SJCRH30 (cell line): ENCODE results near the gene DIS3L2. TPM values are rescaled to one million over a fixed set of nuclear protein-coding genes. Genes with fewer than 3 reads are reported as not detected.

ENCODE experiments used
- DNase-seq, 2 experiments: peaks; one replicate each; pipeline ENCODE4 v3.0.0-alpha.2; 2015 to 2020
- H3K27ac ChIP-seq: fragments of 250-450 bp; sonication (Bioruptor Pico); 2 replicates; pipeline ENCODE4 v1.5.1; 2020; ENCODE audit warnings: mild to moderate bottlenecking, moderate library complexity
- H3K27me3 ChIP-seq: fragments of 250-450 bp; sonication (Bioruptor Pico); 2 replicates; pipeline ENCODE4 v1.5.1; 2020; ENCODE audit warnings: mild to moderate bottlenecking, moderate library complexity
- H3K36me3 ChIP-seq: fragments of 250-450 bp; sonication (Bioruptor Pico); 2 replicates; pipeline ENCODE4 v1.5.1; 2020; ENCODE audit warnings: mild to moderate bottlenecking, moderate library complexity
- H3K4me1 ChIP-seq: fragments of 250-450 bp; sonication (Bioruptor Pico); 2 replicates; pipeline ENCODE4 v1.5.1; 2020; ENCODE audit warnings: mild to moderate bottlenecking, moderate library complexity
- H3K4me3 ChIP-seq: fragments of 250-450 bp; sonication (Bioruptor Pico); 2 replicates; pipeline ENCODE4 v1.5.1; 2020; ENCODE audit warnings: mild to moderate bottlenecking, moderate library complexity
- H3K9me3 ChIP-seq: fragments of 250-450 bp; sonication (Bioruptor Pico); replicated peaks from 2 replicates; pipeline ENCODE4 v1.5.1; 2020; ENCODE audit warnings: mild to moderate bottlenecking, moderate library complexity
- total RNA-seq: library from RNA; depleted of rRNA; stranded (reverse); fragments of >200 nt; shearing (Covaris generic); gene quantifications from 2 replicates; pipeline ENCODE4 v1.2.3, GENCODE V29; 2014

Gene DIS3L2
- total RNA-seq, 1 experiment from 2014 or later: 33.2 TPM

DNA sequence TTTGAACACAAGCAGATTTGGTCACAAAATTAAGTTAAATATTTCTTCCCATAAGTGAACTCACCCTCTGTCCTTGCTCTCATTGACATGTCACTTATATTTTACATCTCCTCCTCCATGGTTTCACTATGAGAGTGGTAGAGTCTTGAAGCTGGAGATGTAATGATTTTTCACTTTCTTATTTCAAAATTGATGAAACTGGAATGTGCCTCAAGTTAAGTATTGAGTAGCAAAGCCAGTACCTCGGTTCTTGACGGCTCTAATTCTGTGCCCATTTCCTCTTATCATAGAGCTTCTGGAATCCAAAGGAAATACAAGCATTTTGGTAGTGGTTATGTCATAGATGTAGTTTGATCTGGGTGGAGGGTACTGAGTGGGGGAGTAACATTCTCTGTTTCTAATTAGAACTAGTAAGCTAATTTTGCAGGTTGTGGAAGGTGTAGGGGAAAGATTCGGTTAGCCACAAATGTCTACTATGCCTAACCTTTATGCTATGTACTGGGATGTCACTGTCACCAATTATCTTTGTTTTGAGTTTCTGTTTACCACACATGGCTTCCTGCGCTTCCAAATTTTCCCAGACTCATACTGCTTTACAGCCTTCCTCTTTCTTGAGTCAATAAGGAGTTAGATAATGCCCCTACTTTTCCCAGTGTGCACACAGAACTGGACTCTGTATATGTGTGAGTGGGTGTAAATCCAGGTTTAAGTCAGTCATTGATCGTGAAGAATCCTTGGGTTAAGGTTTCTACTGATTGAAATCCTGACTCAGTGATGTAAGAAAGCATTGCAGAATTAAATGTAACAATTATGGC lies 96.8 kb downstream of the DIS3L2 start:
- no peak overlapping the region for H3K4me3 ChIP-seq
- H3K9me3 ChIP-seq: no peaks in the 10 kb centered on the region
- no peak overlapping the region for H3K27ac ChIP-seq
- H3K36me3 ChIP-seq: peaks cover 3% of the 10 kb centered on the region; the same call in 1 of the 2 replicates
- H3K4me1 ChIP-seq: no peaks in the 10 kb centered on the region
- DNase-seq: no peak
- no peaks in the 10 kb centered on the region for H3K27me3 ChIP-seq

DNA sequence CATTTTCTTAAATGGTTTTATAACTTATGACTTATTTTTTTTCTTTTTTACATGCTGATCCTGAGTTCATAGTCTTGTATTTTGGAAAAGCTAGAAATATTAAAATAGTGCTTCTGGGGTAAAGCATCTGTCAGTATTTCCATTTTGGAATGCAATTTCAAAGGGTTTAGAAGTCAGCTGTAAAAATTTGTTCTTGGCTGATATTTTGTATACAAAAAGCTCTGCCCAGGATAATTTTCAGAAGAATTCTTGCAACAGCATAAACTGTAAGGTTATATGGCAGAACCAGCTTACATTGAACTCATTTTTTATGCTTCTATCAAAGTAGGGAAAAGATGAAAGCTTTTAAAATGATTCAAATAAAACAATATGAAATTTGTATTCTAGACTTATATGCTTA lies 97.4 kb downstream of the DIS3L2 start:
- DNase-seq: no peak
- Histone ChIP-seq H3K27me3 (no peaks in the 10 kb centered on the region), H3K9me3 (no peaks in the 10 kb centered on the region), H3K4me1 (peaks cover 2% of the 10 kb centered on the region; the same call in 1 of the 2 replicates), H3K4me3 (no peak overlapping the region), H3K27ac (no peak overlapping the region), H3K36me3 (peaks cover 3% of the 10 kb centered on the region; the same call in 1 of the 2 replicates)

DNA sequence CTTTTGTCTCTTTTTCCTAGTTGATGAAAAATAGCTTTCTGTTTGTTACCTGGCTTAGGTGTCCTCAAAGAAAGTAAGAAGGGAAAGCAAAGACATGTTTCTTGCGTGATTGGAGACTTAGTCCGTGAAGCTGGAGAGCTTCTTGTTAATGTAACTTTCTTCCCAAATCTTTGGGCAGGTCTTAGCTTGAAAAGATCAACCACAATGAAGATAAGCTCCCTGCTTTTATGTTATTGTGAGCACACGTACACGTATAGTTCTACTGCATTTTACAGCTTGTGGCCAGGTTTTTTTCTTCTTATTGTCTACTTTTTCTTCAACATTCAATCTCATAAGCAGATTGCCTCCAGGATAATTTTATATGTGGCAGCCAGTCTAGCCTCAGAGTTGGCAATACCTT lies 99.8 kb downstream of the DIS3L2 start:
- H3K4me1 ChIP-seq: peaks cover 2% of the 10 kb centered on the region; the same call in 1 of the 2 replicates
- H3K36me3 ChIP-seq: peaks cover 3% of the 10 kb centered on the region; the same call in 1 of the 2 replicates
- H3K27me3 ChIP-seq: no peaks in the 10 kb centered on the region
- no peak for DNase-seq
- H3K9me3 ChIP-seq: no peaks in the 10 kb centered on the region
- H3K4me3 ChIP-seq: no peak overlapping the region
- H3K27ac ChIP-seq: no peak overlapping the region

DNA sequence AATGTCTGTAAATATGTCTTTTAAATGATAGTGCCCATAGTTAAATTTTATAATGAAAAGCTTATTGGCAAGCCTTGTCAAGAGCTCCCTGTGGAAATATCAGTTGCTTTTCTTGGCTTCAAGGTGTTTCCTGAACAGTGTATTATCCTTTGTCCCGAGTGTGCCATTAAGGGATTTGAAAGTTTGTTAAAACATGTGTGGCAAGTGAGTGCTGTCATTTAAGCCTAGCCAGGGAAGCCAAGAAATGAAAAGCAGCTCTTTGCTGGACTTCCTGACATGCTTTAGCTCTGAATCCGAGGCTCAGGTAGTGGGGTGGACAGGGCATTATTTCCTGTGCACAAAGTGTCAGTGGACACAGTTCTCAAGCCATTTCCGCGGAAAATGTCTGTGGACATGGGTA lies 111.5 kb downstream of the DIS3L2 start:
- Histone ChIP-seq H3K36me3 (no peaks in the 10 kb centered on the region), H3K4me3 (no peak overlapping the region), H3K27ac (no peak overlapping the region)

DNA sequence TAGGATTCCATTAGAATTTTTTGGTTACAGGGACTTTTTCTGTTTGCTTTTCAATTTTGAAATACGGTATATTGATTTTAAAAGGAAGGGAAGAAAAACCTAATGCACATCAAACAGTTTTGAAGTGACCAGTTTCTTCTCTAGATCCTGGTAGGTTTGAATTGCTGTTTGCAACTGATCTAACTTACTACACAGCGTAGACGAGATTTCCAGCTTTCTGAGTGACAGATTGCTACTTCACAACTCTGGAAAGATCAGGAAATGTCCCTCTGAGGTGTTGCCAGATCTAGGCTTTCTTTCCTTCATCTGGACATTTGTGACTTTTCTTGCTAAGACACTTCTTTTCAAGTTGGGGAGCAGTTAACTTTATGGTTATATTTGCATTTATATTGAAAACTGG lies 112.2 kb downstream of the DIS3L2 start:
- Histone ChIP-seq H3K4me1 (no peaks in the 10 kb centered on the region), H3K9me3 (no peaks in the 10 kb centered on the region), H3K27ac (no peak overlapping the region), H3K36me3 (no peaks in the 10 kb centered on the region), H3K4me3 (no peak overlapping the region), H3K27me3 (no peaks in the 10 kb centered on the region)
- DNase-seq: no peak

More for the DNA sequence above, 111.5 kb downstream of the DIS3L2 start:
- Histone ChIP-seq H3K9me3 (no peaks in the 10 kb centered on the region), H3K4me1 (no peaks in the 10 kb centered on the region), H3K27me3 (no peaks in the 10 kb centered on the region)
- no peak for DNase-seq

DNA sequence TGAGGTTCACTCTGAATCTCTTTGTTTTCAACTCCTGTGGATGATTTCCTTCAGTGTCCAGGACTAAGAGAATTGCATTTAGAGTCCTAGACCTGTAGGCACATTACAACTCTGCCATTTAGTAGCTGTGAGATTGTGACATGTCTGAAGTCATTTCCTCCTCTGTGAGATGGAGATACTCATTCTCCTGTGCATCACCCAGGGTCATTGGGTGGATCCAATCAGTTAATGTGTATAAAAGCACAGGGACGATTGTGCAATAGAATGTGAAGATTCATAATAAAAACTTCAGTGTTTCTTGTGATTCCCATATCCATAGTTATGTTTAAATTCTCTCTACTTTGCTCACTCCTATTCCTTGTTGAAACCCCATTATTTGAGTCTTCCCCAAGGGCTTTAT lies 113.6 kb downstream of the DIS3L2 start:
- Histone ChIP-seq H3K9me3 (no peaks in the 10 kb centered on the region), H3K27ac (no peak overlapping the region), H3K4me3 (no peak overlapping the region), H3K27me3 (no peaks in the 10 kb centered on the region), H3K36me3 (no peaks in the 10 kb centered on the region), H3K4me1 (no peaks in the 10 kb centered on the region)
- no peak for DNase-seq

DNA sequence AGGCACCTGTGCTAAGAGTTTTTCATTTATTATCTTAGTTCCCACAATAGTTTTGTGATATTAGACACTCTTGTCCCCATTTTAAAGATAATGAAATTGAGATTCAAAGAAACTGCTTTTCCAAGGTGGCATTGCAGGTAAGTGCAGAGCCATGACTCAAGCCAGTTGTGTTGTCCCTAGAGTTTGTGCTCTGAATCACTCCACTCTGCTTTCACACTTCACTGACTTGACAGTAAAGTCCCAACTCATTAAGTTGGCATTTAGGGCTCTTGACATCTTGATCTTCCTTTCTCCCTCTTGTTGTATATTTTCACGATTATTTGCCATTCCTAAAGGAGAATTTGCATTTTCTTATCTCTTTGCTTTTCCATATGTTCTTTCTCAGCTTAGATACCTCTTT lies 114.3 kb downstream of the DIS3L2 start:
- Histone ChIP-seq H3K36me3 (no peaks in the 10 kb centered on the region), H3K4me1 (no peaks in the 10 kb centered on the region), H3K27ac (no peak overlapping the region)

DNA sequence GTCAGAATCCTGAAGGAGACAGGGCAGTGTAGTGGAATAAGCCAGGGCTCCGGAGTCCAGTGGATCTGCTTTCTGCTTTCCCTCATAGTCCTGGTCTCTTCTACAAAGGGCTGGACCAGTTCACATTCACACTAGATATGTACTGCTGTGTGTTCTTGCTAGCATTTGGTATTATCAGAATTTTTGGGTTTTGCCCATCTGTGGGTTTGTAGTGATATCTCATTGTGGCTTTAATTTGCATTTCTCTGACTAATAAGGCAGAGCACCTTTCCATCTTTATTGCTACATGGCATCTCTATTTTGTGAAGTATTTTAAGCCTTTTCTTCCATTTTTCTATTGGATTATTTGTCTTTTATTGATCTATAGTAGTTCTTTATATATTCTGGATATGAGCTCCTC lies 114.8 kb downstream of the DIS3L2 start:
- Histone ChIP-seq H3K27ac (no peak overlapping the region), H3K4me3 (no peak overlapping the region), H3K36me3 (no peaks in the 10 kb centered on the region), H3K9me3 (no peaks in the 10 kb centered on the region), H3K4me1 (no peaks in the 10 kb centered on the region), H3K27me3 (no peaks in the 10 kb centered on the region)
- DNase-seq: no peak

More for the DNA sequence above, 114.3 kb downstream of the DIS3L2 start:
- Histone ChIP-seq H3K27me3 (no peaks in the 10 kb centered on the region), H3K9me3 (no peaks in the 10 kb centered on the region), H3K4me3 (no peak overlapping the region)
- DNase-seq: no peak

DNA sequence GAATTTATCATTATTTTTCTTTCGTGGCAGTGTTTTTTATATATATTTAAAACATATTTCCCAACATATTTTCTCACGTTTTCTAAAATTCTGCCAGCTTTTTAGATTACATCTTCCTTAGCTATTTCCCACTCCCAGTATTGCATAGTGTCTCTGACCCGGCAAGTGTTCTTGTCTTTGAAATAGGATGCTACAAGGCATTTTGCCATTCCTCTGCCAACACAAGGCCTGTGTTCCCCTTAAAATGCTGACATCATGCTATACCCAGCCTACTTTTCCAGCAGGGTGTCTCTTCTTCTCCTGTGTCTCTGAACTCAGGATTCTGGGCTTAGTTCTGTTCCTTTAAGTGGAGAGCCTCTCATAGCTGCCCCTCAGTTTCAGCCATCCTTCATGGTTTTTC lies 115.2 kb downstream of the DIS3L2 start:
- Histone ChIP-seq H3K27me3 (no peaks in the 10 kb centered on the region), H3K36me3 (no peaks in the 10 kb centered on the region), H3K4me1 (no peaks in the 10 kb centered on the region), H3K4me3 (no peak overlapping the region), H3K27ac (no peak overlapping the region), H3K9me3 (no peaks in the 10 kb centered on the region)
- peak in 1 of 2 experiments; percentile 15 for DNase-seq

DNA sequence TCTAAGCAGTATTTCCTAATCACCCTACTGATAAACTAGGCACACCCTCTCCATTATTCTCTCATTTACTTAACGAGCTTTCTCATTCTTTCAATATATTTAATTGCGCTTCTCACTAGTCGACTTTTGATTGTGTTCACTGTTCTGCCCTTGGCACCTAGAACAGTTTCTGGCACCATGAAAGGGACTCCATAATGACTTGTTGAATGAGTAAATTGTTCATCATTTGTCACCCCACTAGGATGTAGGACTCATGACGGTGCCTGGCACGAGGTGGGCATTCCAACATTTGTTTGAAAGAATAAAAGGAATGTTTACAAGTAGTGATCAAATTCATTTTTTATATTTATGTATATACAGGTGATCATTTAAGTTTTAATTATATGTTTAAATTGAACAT lies 123.7 kb downstream of the DIS3L2 start:
- DNase-seq: no peak
- Histone ChIP-seq H3K36me3 (no peaks in the 10 kb centered on the region), H3K4me1 (no peaks in the 10 kb centered on the region), H3K9me3 (peaks cover 7% of the 10 kb centered on the region), H3K4me3 (no peak overlapping the region), H3K27me3 (no peaks in the 10 kb centered on the region), H3K27ac (no peak overlapping the region)

DNA sequence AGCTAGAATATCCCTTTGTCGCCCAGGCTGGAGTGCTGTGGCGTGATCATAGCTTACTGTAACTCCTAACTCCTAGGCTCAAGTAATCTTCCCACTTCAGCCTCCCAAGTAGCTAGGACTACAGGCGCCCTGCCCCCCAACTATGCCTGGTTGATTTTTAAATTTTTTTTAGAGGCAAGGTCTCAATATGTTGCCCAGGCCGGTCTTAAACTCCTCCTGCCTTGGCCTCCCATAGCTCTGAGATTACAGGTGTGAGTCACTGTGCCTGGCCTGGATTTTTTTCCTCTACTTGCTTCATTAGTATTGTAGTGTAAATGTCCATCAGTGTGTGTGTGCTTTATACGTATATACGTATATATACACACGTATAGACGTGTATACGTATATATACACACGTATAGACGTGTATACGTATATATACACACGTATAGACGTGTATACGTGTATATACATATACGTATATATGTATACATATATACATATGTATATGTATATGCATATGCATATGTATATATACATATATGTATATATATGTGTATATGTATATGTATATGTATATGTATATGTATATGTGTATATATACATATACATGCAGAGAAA lies 124.4 kb downstream of the DIS3L2 start:
- Histone ChIP-seq H3K36me3 (no peaks in the 10 kb centered on the region), H3K4me1 (no peaks in the 10 kb centered on the region), H3K9me3 (peaks cover 7% of the 10 kb centered on the region), H3K27me3 (no peaks in the 10 kb centered on the region), H3K27ac (no peak overlapping the region), H3K4me3 (no peak overlapping the region)
- no peak for DNase-seq

DNA sequence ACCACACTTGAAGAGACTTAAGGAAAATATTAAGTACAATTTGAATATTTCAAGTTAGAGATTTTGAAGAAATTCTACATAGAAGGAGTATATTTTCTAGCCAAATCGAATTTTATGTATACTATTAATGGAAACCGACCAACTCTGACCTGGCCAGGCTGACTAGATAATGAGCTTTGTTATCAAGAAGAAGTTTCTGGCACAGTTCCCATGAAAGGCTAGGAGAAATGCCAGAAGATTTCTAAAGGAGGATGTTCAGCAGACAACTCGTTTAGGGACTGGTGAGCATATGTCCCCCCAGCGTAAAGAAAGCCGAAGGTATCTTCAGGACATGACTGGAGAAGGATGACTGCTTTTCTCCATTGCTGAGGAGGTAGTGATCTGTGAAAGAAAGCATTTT lies 127.3 kb downstream of the DIS3L2 start:
- Histone ChIP-seq H3K4me1 (no peaks in the 10 kb centered on the region), H3K27ac (no peak overlapping the region), H3K27me3 (no peaks in the 10 kb centered on the region), H3K36me3 (no peaks in the 10 kb centered on the region; the same call in 1 of the 2 replicates), H3K9me3 (no peaks in the 10 kb centered on the region), H3K4me3 (no peak overlapping the region)
- DNase-seq: no peak

DNA sequence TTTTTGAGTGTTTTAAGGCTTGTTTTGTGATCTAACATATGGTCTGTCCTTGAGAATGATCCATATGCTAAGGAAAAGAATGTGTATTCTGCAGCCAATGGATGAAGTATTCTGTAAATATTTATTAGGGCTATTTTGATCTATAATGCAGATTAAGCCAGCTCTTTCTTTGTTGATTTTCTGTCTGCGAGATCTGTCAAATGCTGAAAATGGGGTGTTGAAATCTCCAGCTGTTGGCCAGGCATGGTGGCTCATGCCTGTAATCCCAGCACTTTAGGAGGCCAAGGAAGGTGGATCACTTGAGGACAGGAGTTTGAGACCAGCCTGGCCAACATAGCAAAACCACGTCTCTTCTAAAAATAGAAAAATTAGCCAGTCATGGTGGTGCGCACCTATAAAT lies 132.7 kb downstream of the DIS3L2 start:
- peaks cover 4% of the 10 kb centered on the region for H3K36me3 ChIP-seq
- H3K4me1 ChIP-seq: no peaks in the 10 kb centered on the region; the same call in 1 of the 2 replicates
- H3K27me3 ChIP-seq: no peaks in the 10 kb centered on the region
- no peak overlapping the region for H3K27ac ChIP-seq
- H3K9me3 ChIP-seq: peaks cover 17% of the 10 kb centered on the region
- DNase-seq: peak in 1 of 2 experiments; percentile 11
- H3K4me3 ChIP-seq: no peak overlapping the region

DNA sequence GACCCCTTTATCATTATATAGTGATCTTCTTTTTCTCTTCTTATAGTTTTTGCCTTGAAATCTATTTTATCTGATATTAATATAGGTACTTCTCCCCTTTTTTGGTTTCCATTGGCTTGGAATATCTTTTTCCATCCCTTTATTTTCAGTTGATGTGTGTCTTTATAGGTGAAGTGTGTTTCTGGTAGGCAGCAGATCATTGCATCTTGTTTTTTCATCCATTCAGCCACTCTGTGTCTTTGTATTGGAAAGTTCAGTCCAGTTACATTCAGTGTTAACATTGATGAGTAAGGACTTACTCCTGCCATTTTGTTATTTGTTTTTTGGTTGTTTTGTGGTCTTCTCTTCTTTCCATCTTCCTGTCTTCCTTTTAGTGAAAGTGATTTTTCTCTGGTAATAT lies 133.4 kb downstream of the DIS3L2 start:
- Histone ChIP-seq H3K36me3 (peaks cover 4% of the 10 kb centered on the region), H3K4me1 (no peaks in the 10 kb centered on the region; the same call in 1 of the 2 replicates), H3K4me3 (no peak overlapping the region), H3K27ac (no peak overlapping the region), H3K27me3 (no peaks in the 10 kb centered on the region), H3K9me3 (peaks cover 17% of the 10 kb centered on the region)
- no peak for DNase-seq

DNA sequence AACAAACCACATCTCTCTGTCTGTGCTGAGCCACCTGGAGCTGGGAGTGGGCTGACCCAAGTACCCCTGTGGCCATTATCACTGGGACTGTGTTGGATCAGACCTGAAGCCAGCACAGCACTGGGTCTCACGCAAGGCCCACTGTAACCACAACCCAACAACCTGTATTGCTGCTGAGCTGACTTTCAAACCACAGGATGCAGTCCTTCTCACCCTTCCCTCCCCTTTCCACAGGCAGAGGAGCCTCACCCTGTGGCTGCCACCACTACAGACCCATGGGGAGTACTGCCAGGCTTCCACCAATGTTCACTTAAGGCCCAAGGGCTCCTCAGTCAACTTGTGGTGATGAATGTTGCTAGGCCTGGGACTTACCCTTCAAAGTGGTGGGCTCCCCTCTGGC lies 135.7 kb downstream of the DIS3L2 start:
- DNase-seq: peak; percentile 12 to 22
- no peak overlapping the region for H3K27ac ChIP-seq
- H3K36me3 ChIP-seq: peaks cover 4% of the 10 kb centered on the region; the same call in 1 of the 2 replicates
- no peak overlapping the region for H3K4me3 ChIP-seq
- H3K9me3 ChIP-seq: peaks cover 17% of the 10 kb centered on the region
- no peaks in the 10 kb centered on the region for H3K27me3 ChIP-seq
- H3K4me1 ChIP-seq: no peaks in the 10 kb centered on the region; the same call in 1 of the 2 replicates
